H1 (cell line): ENCODE data around the gene PKM. TPM values are rescaled to one million over a fixed set of nuclear protein-coding genes. Genes with fewer than 3 reads are reported as not detected.

Source experiments
- CTCF ChIA-PET: fragments of 300-600 bp; sonication (Branson Sonifier 250); formaldehyde crosslinking; loops from one replicate; lab custom pipeline; 2021; ENCODE audit not compliant: partially characterized antibody; lab: Charles Lee
- POLR2A ChIA-PET: fragments of 300-600 bp; sonication (Branson Sonifier 250); formaldehyde crosslinking; loops from one replicate; lab custom pipeline; 2021; ENCODE audit warnings: inconsistent platforms; ENCODE audit not compliant: partially characterized antibody; lab: Charles Lee
- DNase-seq, 2 experiments: peaks; one replicate each; pipeline versions ENCODE4 v3.0.0 to v3.0.0-alpha.2; 2010 to 2022; ENCODE audit warnings: low spot score in 2 of 2, low read depth in 1 of 2, mixed read lengths in 1 of 2
- FAIRE-seq: peaks from 2 replicates; lab custom pipeline; 2011; peaks lifted over from hg19 to GRCh38; lab: Jason Lieb, UNC
- H2AFZ ChIP-seq: 2 replicates; pipeline ENCODE4 v1.8.1; 2012; ENCODE audit warnings: low read length, inconsistent platforms
- H2AK5ac ChIP-seq: 2 replicates; pipeline ENCODE4 v1.6.1; 2013; ENCODE audit warnings: low read depth, low read length
- H2BK120ac ChIP-seq: replicated peaks from 2 replicates; pipeline ENCODE3; 2013; ENCODE audit warnings: low read depth, low read length, inconsistent platforms
- H2BK12ac ChIP-seq: 2 replicates; pipeline ENCODE4 v1.6.1; 2013; ENCODE audit warnings: low read depth, low read length
- H2BK15ac ChIP-seq: 2 replicates; pipeline ENCODE4 v1.6.1; 2013; ENCODE audit warnings: low read length
- H2BK20ac ChIP-seq: 2 replicates; pipeline ENCODE4 v1.6.1; 2013; ENCODE audit warnings: low read length
- H2BK5ac ChIP-seq: 2 replicates; pipeline ENCODE4 v1.6.1; 2013; ENCODE audit warnings: low read depth, low read length
- H3K14ac ChIP-seq: 2 replicates; pipeline ENCODE4 v1.6.1; 2013; ENCODE audit warnings: inconsistent platforms; ENCODE audit not compliant: insufficient read length
- H3K18ac ChIP-seq: 2 replicates; pipeline ENCODE4 v1.6.1; 2013; ENCODE audit warnings: low read length; ENCODE audit errors: extremely low read depth
- H3K23ac ChIP-seq: 2 replicates; pipeline ENCODE4 v1.6.1; 2013; ENCODE audit warnings: inconsistent platforms; ENCODE audit not compliant: insufficient read length
- H3K23me2 ChIP-seq: 2 replicates; pipeline ENCODE4 v1.6.1; 2013; ENCODE audit warnings: low read depth, low read length
- H3K27ac ChIP-seq: 2 replicates; pipeline ENCODE4 v1.6.1; 2011; ENCODE audit warnings: low read depth, low read length, inconsistent platforms
- H3K27me3 ChIP-seq, 4 experiments: replicated peaks in 1 of 4; 1 replicate in 1 of 4; 2 replicates in 3 of 4; pipeline versions ENCODE4 v1.6.1 to v1.8.1; 2011 to 2013; ENCODE audit warnings: low read length in 3 of 4, mild to moderate bottlenecking in 3 of 4, inconsistent platforms in 2 of 4, mixed read lengths in 2 of 4, moderate library complexity in 1 of 4; ENCODE audit not compliant: control insufficient read depth in 3 of 4, insufficient read depth in 3 of 4; ENCODE audit errors: extremely low read depth in 1 of 4
- H3K36me3 ChIP-seq, 4 experiments: 2 replicates each; pipeline versions ENCODE4 v1.6.1 to v1.8.1; 2011 to 2013; ENCODE audit warnings: mild to moderate bottlenecking in 4 of 4, low read length in 3 of 4, moderate library complexity in 2 of 4, control low read depth in 1 of 4, inconsistent platforms in 1 of 4; ENCODE audit not compliant: insufficient read depth in 4 of 4, control insufficient read depth in 2 of 4
- H3K4ac ChIP-seq: replicated peaks from 2 replicates; pipeline ENCODE3; 2013; ENCODE audit warnings: low read length, low read depth, mixed read lengths, inconsistent platforms; ENCODE audit not compliant: insufficient read length
- H3K4me1 ChIP-seq, 4 experiments: replicated peaks in 1 of 4; 1 replicate in 1 of 4; 2 replicates in 3 of 4; pipeline versions ENCODE4 v1.6.1 to v1.8.1; 2011 to 2013; ENCODE audit warnings: low read length in 3 of 4, inconsistent platforms in 2 of 4, mixed read lengths in 1 of 4; ENCODE audit not compliant: insufficient read depth in 4 of 4, control insufficient read depth in 3 of 4
- H3K4me2 ChIP-seq, 2 experiments: 2 replicates each; pipeline versions ENCODE4 v1.6.1 to v1.8.1; 2011 to 2013; ENCODE audit warnings: low read depth in 2 of 2, low read length in 2 of 2, control low read depth in 1 of 2, inconsistent platforms in 1 of 2, mild to moderate bottlenecking in 1 of 2; ENCODE audit not compliant: insufficient read depth in 1 of 2
- H3K4me3 ChIP-seq, 4 experiments: fragments of 200-600, 300-600 bp in 1 of 4; sonication (generic), shearing (Covaris generic), sonication (Bioruptor Twin) in 1 of 4; 2 replicates each; pipeline versions ENCODE4 v1.5.1 to v1.8.1; 2011 to 2016; ENCODE audit warnings: low read length in 4 of 4, low read depth in 3 of 4, control low read depth in 2 of 4, inconsistent platforms in 2 of 4, mild to moderate bottlenecking in 2 of 4, mixed read lengths in 1 of 4, moderate library complexity in 1 of 4; ENCODE audit not compliant: insufficient read depth in 2 of 4; ENCODE audit errors: extremely low read depth in 1 of 4
- H3K56ac ChIP-seq: replicated peaks from 2 replicates; pipeline ENCODE3; 2013; ENCODE audit warnings: low read depth, mild to moderate bottlenecking, mixed read lengths, low read length, inconsistent platforms; ENCODE audit not compliant: insufficient read length
- H3K79me1 ChIP-seq: 2 replicates; pipeline ENCODE4 v1.6.1; 2013; ENCODE audit warnings: low read depth, low read length, control low read depth
- H3K79me2 ChIP-seq, 2 experiments: 2 replicates each; pipeline versions ENCODE4 v1.6.1 to v1.8.1; 2012 to 2013; ENCODE audit warnings: low read length in 2 of 2, mild to moderate bottlenecking in 2 of 2, inconsistent platforms in 1 of 2; ENCODE audit not compliant: insufficient read depth in 2 of 2, control insufficient read depth in 1 of 2
- H3K9ac ChIP-seq, 4 experiments: replicated peaks in 1 of 4; 1 replicate in 1 of 4; 2 replicates in 3 of 4; pipeline versions ENCODE4 v1.6.1 to v1.8.1; 2011 to 2013; ENCODE audit warnings: low read depth in 3 of 4, low read length in 3 of 4, control low read depth in 2 of 4, mild to moderate bottlenecking in 2 of 4, moderate library complexity in 2 of 4, inconsistent platforms in 1 of 4; ENCODE audit errors: extremely low read depth in 1 of 4
- H3K9me3 ChIP-seq, 2 experiments: 2 replicates each; pipeline versions ENCODE4 v1.6.1 to v1.8.1; 2012 to 2013; ENCODE audit warnings: mild to moderate bottlenecking in 2 of 2, moderate library complexity in 2 of 2, control low read depth in 1 of 2, inconsistent platforms in 1 of 2, low read depth in 1 of 2, low read length in 1 of 2, mixed read lengths in 1 of 2; ENCODE audit not compliant: insufficient read depth in 2 of 2
- H4K20me1 ChIP-seq, 2 experiments: replicated peaks in 1 of 2; 2 replicates each; pipeline versions ENCODE3 to v1.8.1; 2011 to 2013; ENCODE audit warnings: inconsistent platforms in 2 of 2, low read length in 2 of 2, mild to moderate bottlenecking in 1 of 2; ENCODE audit not compliant: insufficient read depth in 2 of 2, control insufficient read depth in 1 of 2
- H4K5ac ChIP-seq: 2 replicates; pipeline ENCODE4 v1.6.1; 2013; ENCODE audit warnings: low read length, low read depth, mixed read lengths, inconsistent platforms; ENCODE audit not compliant: insufficient read length
- H4K8ac ChIP-seq: 2 replicates; pipeline ENCODE4 v1.8.0; 2013; ENCODE audit warnings: mild to moderate bottlenecking, moderate library complexity, low read length, inconsistent platforms; ENCODE audit not compliant: insufficient read depth; ENCODE audit errors: extremely low read depth
- H4K91ac ChIP-seq: replicated peaks from 2 replicates; pipeline ENCODE3; 2013; ENCODE audit warnings: low read length, mixed read lengths, inconsistent platforms; ENCODE audit not compliant: insufficient read length
- WGBS, 2 experiments: shearing (Covaris generic) in 1 of 2; methylation state at CpG; one replicate each; pipeline versions ENCODE4 v1.1.6 to v1.1.7; 2013 to 2015; ENCODE audit warnings: low lambda C conversion rate in 2 of 2, mixed read lengths in 2 of 2, inconsistent platforms in 1 of 2, low coverage in 1 of 2, missing lambda C conversion rate in 1 of 2; ENCODE audit not compliant: insufficient replicate concordance in 2 of 2, insufficient coverage in 1 of 2, insufficient read length in 1 of 2; ENCODE audit errors: extremely low coverage in 1 of 2, missing lambda C conversion rate in 1 of 2; 5-methylcytosine and 5-hydroxymethylcytosine counted together
- polyA plus RNA-seq, 7 experiments: library from polyadenylated mRNA; depleted of rRNA in 3 of 7; stranded (reverse) in 5 of 7; unstranded in 2 of 7; fragments of >200 nt in 5 of 7; fragments of 200-250 nt in 2 of 7; gene quantifications; 1 replicate in 5 of 7; 2 replicates in 1 of 7; 4 replicates in 1 of 7; pipeline versions ENCODE4 v1.2.1 to v1.2.3, GENCODE V29; 2011 to 2013; ENCODE audit warnings: missing spikeins in 2 of 7, mixed read lengths in 2 of 7
- total RNA-seq: library from RNA; stranded (reverse); fragmentation: NEBNext Ultra II Directional; extraction: Animal tissue kit (Norgen Biotek cat#: 25700); gene quantifications from 2 replicates; pipeline ENCODE4 v1.2.1, GENCODE V29; 2021

PKM gene
- total and polyA plus RNA-seq, 2 of the 8 experiments (the other 6 are each of a cell fraction or from before 2014, with no cell fraction given), result 780 to 856 TPM

DNA sequence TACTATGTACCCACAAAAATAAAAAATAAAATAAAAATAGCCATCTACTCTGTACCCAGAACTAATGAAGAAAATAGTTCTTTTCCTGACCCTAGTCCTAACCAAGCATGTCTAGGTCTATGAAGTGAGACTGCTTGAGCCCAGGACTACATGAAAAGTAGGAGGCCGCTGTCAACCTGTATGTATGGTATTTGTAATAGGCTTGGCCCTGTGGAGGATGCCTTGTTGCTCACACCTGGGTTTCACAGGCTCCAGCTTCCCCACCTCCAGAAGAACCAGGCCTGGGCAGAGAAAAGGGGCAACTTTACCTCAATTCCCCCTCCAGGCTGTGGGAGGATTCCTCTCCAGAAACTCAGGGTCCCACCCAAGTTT, 6.8 kb upstream of the PKM start:
- H3K23me2 ChIP-seq, result no peaks in the 10 kb centered on the region
- ChIA-PET POLR2A (interaction anchor here (0.6 to 1.8 kb wide), 5 partner anchors 11 to 41 kb away, joined by 3 to 9 read pairs (median 3); partner anchors contain the start of gene GRAMD2A), CTCF (interaction anchor here (1.1 to 4.7 kb wide), 2 partner anchors 10 to 35 kb away, joined by 3 to 29 read pairs; no protein-coding TSS in a partner anchor)
- H4K5ac ChIP-seq, result no peak overlapping the region
- no peak overlapping the region for H3K4me2 ChIP-seq
- H2BK15ac ChIP-seq, result no peak overlapping the region
- no peak overlapping the region; the same call in 1 of the 2 replicates for H2BK5ac ChIP-seq
- no peak overlapping the region for H3K27ac ChIP-seq
- H2AFZ ChIP-seq, result no peak overlapping the region
- peaks cover 3 to 22% (median 15%) of the 10 kb centered on the region in 4 experiments; a peak in 6 of 8 replicates for H3K36me3 ChIP-seq
- no peak overlapping the region for H3K14ac ChIP-seq
- H3K9ac ChIP-seq, result no peak overlapping the region
- peaks cover 21 to 83% (median 53%) of the 10 kb centered on the region in 4 experiments for H3K27me3 ChIP-seq
- H3K23ac ChIP-seq, result no peak overlapping the region
- H3K9me3 ChIP-seq, result no peaks in the 10 kb centered on the region
- peaks cover 7% of the 10 kb centered on the region in 2 experiments for H4K20me1 ChIP-seq
- no peak overlapping the region for H2BK120ac ChIP-seq
- H4K91ac ChIP-seq, result no peak overlapping the region
- no peak for FAIRE-seq
- H3K79me2 ChIP-seq, result no peaks in the 10 kb centered on the region
- no peak overlapping the region for H2BK12ac ChIP-seq
- no peak overlapping the region for H2BK20ac ChIP-seq
- H3K79me1 ChIP-seq, result no peaks in the 10 kb centered on the region
- peaks cover 0 to 10% (median 4%) of the 10 kb centered on the region in 4 experiments; a peak in 4 of 7 replicates for H3K4me1 ChIP-seq
- no peak overlapping the region for H3K4ac ChIP-seq
- no peak overlapping the region for H2AK5ac ChIP-seq
- H4K8ac ChIP-seq, result no peak overlapping the region
- 85% methylated on average over 1 of the region's 1 CpG; no CpG with 5 or more reads in 1 of the 2 experiments for WGBS, 2 experiments
- no peak overlapping the region for H3K18ac ChIP-seq
- no peak overlapping the region for H3K4me3 ChIP-seq
- no peak overlapping the region for H3K56ac ChIP-seq
- no peak for DNase-seq
